Mucosa of gallbladder (tissue), 1 donor: ENCODE data around the gene ZKSCAN3. TPM values are rescaled to one million over a fixed set of nuclear protein-coding genes. Genes with fewer than 3 reads are reported as not detected.
A peak's percentile ranks its signal among the peaks of the same experiment; 100 is the strongest.
"Not testable (repeated sequence)": the region's sequence is repeated elsewhere in the genome, so short reads cannot be mapped to it uniquely, and the experiment has no call there.

Source experiments
- DNase-seq: peaks from one replicate; pipeline ENCODE4 v3.0.0-alpha.2; 2020; ENCODE audit warnings: low spot score
- total RNA-seq: library from RNA; stranded (reverse); gene quantifications from one replicate; pipeline ENCODE4 v1.2.1, GENCODE V29; 2021
- donor health status: DM: no; HTN: no; CAD: no.

ZKSCAN3 gene
- total RNA-seq, 1 donor from 2014 or later, result 8.6 TPM

DNA sequence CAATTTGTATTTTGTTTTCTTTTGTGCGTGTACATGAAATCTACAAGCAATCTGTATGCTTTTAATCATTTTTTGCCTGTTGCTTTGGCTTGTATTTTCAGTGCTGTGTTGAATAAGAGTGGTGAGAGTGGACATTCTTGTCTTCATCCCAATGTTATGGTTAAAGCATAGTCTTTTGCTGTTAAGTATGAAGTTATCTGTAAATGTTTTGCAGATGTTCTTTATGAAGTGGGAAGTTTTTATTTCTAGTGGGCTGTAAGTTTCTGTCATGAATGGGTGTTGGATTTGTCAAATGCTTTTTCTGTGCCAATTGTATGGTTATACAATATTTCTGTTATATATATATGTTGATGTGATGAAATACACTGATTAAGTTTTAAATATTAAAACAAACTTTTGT lies 24.2 kb downstream of the ZKSCAN3 start:
- DNase-seq, result no peak

DNA sequence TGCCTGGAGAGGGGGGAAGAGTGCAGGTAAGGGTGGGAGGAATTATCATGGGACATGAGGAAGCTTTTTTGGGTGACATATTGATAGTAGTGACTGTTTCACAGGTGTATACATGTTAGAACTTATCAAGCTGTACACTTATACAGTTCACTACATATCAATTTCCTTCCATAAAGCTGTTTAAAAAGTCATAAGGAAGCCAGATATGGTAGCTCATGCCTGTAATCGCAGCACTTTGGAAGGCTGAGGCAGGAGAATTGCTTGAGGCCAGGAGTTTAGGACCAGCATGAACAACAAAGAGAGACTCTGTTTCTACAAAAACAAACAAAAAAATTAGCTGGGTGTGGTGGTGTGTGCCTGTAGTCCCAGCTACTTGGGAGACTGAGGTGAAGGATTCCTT lies 28.1 kb downstream of the ZKSCAN3 start:
- DNase-seq, result no peak

GRCh38 chr6:28378644-28379043 lies 28.9 kb downstream of the ZKSCAN3 start:
- no peak for DNase-seq

DNA sequence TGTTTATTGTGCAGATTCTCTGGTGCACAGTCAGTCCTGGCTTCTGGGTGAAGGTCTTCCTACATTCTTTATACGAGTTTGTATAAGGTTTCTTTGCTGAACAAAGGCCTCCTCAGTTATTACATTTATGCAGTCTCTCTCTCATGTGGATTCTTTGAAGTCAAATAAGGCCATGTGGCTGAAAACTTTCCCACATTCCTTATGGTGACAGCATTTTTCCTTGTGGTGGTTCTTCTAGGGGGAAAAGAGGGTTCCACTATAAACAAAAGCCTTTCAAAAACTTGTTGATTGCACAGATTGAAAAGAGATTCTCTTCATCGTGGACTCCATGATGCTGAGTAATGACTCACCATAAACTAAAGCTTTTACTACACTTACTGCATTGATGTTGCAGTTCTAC lies 30.6 kb downstream of the ZKSCAN3 start:
- DNase-seq, result no peak

DNA sequence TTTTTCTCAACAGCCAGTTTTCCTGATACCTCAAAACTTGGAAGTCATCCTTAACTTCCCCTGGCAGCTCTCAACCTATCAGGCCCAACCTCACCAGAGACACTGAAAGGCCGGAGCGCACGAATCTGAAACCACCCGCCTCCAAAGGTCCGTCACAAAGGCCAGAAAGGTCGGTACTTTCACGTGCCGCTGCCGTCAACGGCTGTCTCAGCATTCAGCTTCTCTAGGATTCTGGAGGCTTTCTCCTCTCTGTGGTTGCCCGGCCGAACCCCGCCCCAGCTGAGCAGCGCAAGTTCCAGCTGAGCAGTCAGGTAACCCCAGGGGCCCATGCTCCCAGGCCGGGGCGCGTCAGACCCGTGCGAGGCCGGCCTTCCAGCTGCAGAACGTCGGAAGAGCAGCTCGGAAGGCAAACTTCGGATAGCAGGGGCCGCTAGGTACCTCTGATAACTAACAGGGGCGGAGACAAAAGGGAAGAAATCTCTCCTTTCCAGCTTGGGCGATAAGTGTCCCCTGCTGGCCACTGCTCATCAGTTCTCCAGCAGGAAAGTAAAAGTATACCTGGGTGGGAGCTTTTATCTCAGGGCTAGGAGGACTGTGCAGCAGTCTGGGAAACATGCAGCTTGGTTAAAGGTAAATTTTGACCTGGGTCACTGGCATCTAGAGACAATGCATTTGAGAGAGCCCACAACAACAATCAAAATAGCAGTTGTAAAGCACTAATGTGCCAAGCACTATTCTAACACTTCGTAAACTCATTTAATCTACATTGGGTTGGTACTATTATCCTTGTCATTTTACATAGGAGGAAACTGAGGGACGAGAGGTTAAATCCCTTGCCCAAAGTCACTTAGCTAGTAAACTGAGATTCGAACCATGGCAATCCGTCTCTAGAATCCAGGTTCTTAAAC lies 33.7 kb downstream of the ZKSCAN3 start:
- DNase-seq, result peak; percentile 90

GRCh38 chr6:28384143-28384533 lies 34.4 kb downstream of the ZKSCAN3 start:
- no peak for DNase-seq

DNA sequence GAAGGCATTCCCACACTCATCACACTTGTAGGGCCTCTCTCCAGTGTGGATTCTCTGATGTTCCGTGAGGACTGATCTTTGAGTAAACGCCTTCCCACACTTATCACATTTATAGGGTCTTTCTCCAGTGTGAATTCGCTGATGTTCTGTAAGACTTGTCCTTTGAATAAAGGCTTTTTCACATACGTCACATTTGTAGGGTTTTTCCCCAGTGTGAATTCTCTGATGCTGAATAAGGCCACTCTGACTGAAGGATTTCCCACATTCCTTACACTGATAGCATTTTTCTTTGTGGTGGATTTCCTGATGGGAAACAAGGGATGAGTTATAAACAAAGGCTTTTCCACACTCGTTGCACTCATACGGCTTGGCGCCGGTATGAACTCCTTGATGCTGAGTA lies 40.9 kb downstream of the ZKSCAN3 start:
- no peak for DNase-seq

DNA sequence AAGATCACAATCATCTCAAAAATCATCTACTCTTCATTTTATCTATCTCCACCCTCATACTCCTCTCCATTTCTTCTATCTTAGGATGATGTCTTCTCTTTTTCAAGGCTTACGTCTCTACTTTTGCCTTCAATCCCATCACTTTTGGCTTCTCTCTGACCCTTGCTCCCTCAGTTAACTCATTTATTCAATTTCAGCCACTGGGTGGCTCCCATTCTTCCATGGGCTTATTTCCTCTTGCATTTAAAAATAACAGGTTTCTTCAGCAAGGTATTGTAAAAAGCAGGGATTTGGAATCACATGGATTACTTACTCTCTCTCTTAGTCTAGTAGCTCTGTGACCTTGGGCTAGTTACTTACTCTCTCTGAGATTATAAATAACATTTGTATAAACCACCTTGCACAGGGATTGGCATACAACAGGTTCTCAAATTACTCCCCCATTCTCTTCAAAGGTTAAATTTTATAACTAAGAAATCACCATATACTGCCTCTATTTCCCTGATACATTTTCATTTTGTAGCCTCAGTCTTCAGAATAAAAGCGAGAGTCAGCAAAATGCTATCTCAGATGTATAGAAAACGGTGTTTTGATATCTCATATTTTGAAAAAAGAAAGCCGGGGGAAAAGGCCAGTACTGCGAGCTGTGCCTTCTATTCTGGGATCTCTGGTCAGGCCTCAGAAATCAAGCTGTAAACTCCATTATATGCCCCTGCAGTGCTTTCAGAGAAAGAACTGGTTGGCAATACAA lies 44.3 kb downstream of the ZKSCAN3 start:
- no peak for DNase-seq

DNA sequence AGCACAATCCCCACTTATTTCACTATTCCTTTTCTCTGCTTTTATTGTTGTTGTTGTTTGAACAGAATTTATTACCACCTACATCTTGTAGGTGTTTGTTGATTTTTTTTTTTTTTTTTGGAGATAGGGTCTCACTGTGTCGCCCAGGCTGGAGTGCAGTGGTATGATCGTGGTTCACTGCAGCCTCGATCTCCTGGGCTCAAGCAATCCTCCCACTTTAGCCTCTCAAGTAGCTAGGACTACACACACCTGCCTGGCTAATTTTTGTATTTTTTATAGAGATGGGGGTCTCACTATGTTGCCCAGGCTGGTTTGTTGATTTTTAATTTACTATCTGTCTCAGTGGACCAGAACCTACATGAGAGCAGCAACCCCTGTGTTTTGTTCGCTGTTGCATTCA lies 46.2 kb downstream of the ZKSCAN3 start:
- no peak for DNase-seq

GRCh38 chr6:28399350-28400121 lies 49.8 kb downstream of the ZKSCAN3 start, which contains the start of gene ZSCAN12:
ZSCAN12 (minus strand) TSS chr6:28399747; CDS start chr6:28398405, 1,342 bp downstream.
- DNase-seq, result peak; percentile 80

DNA sequence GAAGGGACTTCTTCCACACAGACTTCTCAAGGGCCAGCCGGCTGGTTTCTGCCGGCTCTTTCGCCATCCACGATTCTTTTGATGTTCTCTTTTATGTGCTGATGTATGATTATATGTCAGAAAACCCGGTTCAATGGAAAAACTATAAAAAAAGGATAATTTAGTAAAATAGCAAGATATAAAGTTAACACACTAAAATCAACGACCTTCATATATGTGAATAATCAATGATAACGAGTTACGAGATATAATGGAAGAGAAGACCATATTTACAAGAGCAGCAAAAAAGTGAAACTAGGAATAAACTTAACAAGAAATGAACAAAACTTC lies 50.3 kb downstream of the ZKSCAN3 start:
- DNase-seq, result no peak

DNA sequence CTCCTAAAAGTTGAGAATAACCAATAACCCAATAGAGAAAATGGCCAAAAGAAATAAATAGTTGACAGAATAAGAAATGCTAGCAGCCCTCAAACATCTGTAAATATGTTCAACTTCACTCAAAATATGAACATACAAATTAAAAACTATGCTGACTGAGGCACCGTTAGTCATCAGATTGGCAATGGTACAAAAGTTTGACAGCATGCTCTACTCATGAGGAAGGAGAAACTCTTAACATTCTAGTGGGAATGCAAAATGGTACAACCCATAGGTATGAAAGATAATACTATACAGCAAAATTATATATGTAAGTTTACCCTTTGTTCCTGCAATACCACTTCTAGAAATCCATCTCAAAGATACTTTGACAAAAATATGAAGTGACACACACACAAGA lies 51.4 kb downstream of the ZKSCAN3 start:
- DNase-seq, result no peak

DNA sequence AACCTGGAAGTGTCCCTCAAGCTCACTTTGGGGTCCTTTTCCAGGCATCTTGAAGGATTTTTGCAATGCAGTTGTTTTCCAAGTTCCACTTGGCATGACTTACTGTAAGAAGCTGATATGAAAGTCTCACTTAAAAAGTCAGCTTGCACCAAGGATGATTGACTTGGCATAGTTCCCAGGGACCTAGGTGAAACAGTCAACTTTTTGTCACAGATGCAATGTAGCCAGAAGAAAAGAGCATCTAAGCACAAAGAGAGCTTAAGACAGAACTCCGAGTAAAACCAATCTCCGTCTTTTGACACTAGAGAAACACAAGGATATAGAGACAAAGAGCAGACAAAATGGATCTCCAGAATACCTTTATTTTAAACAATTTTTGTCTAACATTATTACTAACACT lies 52.5 kb downstream of the ZKSCAN3 start:
- no peak for DNase-seq

DNA sequence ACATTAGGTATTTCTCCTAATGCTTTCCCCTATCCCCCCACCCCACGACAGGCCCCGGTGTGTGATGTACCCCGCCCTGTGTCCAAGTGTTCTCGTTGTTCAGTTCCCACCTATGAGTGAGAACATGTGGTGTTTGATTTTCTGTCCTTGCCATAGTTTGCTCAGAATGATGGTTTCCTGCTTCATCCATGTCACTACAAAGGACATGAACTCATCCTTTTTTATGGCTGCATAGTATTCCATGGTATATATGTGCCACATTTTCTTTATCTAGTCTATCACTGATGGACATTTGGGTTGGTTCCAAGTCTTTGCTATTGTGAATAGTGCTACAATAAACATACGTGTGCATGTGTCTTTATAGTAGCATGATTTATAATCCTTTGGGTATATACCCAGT lies 54.2 kb downstream of the ZKSCAN3 start:
- DNase-seq, result not testable (repeated sequence)

- no peak for DNase-seq
Measured at GRCh38 chr6:28407401-28407800, 57.7 kb downstream of the ZKSCAN3 start.

DNA sequence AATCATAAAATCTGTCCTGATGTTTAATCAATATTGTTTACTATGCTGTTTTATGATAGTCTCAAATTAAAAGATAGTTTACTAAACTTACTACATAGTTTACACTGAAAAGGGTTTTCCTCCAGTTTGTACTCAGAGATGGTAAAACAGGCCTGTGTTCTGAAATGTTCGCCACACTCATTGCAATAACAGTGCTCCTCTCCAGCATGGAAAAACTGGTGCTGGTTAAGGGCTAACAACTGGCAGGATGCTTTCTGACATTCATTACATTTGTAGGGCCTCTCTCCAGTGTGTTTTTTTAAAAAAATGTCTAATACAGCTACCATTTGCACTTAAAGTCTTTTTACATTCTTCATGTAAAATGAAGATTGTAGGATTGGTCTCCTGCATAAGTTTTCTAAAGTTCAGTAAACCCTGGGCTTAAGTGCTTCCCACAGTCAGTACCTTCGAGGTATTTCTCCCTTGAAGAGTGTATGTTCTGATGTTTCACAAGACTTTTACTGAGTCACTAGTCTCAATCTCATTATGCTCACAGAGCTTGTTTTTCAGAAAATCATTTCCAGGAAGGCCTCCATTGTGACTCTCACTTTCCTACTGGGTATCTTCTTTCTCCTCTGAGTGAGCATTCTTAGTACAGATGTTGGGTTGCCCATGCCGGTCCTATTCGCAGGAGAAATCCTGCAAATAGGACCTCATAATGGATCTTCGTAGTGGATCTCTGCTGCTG lies 58.5 kb downstream of the ZKSCAN3 start:
- no peak for DNase-seq

GRCh38 chr6:28410767-28411166 lies 61.0 kb downstream of the ZKSCAN3 start:
- DNase-seq, result no peak

- no peak for DNase-seq
Measured at GRCh38 chr6:28413681-28414080, 63.9 kb downstream of the ZKSCAN3 start.
